GM18907 (cell line): ENCODE data around the gene ARL4A.
"Not testable (repeated sequence)": the region's sequence is repeated elsewhere in the genome, so short reads cannot be mapped to it uniquely, and the experiment has no call there.

ENCODE experiments used
- ATAC-seq: cut with Tn5 transposase; IDR thresholded peaks from one replicate; pipeline ENCODE4 v1.9.1; 2021; ENCODE audit warnings: mild to moderate bottlenecking, moderate library complexity; ENCODE audit not compliant: unreplicated experiment

ARL4A gene

DNA sequence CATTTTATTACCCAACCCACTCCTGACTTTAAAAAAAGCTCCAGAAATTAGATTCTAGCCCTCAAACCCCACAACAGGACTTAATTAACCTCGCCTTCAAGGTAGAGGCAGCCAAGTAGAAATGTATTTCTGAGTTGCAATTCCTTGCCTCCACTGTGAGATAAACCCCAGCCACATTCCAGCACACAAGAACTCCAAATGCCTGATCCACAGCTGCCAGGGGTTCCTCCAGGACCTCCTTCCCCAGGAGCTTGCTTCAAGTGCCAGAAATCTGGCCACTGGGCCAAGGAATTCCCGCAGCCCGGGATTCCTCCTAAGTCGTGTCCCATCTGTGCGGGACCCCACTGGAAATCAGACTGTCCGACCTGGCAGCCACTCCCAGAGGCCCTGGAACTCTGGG is 25.9 kb upstream of the ARL4A start:
- ATAC-seq = no peak

GRCh38 chr7:12670000-12670729 is 17.3 kb upstream of the ARL4A start:
- no peak for ATAC-seq

DNA sequence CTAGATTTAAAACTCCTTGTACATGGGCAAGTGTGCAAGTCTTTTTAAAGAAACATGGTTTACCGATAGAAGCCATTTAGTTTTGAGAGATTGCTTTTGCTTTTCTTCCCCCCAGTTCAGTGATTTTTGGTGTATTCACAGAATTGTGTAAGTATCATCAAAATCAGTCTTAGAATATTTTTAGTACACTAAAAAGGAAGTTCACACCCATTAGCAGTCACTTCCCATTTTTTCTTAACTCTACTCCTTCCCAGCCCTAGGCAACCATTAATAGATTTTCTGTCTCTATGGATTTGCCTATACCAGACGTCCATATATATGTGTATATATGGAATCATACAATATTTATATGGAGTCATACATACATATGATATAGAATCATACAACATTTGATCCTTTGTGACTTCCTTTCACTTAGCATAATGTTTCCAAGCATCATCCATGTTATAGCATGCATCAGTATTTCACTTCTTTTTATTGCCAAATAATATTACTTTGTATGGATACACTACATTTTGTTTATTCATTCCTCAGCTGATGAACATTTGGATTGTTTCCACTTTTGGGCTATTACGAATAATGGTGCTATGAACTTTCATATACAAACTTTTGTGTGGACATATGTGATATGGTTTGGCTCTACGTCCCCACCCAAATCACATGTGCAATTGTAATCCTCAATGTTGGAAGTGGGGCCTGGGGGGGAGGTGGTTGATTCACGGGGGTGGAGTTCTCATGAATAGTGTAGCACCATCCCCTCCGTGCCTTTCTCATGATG is 16.5 kb upstream of the ARL4A start:
- ATAC-seq = no peak

- not testable (repeated sequence) for ATAC-seq
Observed at GRCh38 chr7:12673436-12673835, 14.0 kb upstream of the ARL4A start.

DNA sequence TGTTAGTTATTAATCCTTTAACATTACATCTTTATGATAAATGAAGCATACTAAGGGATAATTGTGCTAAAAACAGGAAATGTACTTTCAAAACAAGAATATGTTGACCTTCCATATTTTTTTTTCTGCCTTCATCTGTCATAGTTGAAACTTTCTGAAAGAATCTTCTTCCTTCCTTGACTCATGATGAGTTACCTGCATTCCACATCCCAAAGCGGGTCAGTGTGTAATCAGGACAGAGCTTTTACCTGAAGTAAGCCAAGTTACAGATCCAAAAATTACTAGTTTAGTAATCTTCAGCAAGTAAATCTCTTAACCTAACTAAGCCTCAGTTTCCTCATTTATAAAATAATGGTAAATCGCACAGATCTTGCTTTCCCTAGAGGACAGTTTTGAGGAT is 13.4 kb upstream of the ARL4A start:
- ATAC-seq = no peak

- no peak for ATAC-seq
Observed at GRCh38 chr7:12674861-12675260, 12.6 kb upstream of the ARL4A start.

GRCh38 chr7:12683678-12684585 is 3.5 kb upstream of the ARL4A start:
- no peak for ATAC-seq

GRCh38 chr7:12684733-12685132 is 2.7 kb upstream of the ARL4A start:
- ATAC-seq = no peak

DNA sequence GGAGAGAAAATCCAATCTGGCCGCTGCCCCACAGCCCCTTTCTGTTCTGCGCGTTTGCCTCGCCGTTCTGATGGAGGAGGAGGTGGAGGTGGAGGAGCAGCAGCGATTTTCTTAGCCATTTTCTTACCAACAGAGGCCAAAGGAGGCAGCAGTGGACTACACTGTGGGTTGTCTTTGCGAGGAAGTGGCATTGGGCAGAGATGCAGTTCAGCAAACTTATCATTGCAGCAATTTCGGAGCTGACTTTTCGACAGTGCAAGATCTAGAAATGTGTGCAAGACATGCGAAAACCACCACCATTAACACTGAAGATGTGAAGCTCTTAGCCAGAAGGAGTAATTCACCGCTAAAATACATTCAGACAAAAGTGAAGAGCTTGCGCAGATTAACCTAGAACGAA is 1.9 kb upstream of the ARL4A start:
- ATAC-seq = no peak

- ATAC-seq = peak; percentile 87
Observed at GRCh38 chr7:12686234-12686890, 1.1 kb upstream of the ARL4A start.

GRCh38 chr7:12687718-12688171 is 312 bp downstream of the ARL4A start:
- ATAC-seq = peak; percentile 3

GRCh38 chr7:12688485-12689170 is 1.2 kb downstream of the ARL4A start:
- not testable (repeated sequence) for ATAC-seq

- no peak for ATAC-seq
Observed at GRCh38 chr7:12689451-12689850, 2.0 kb downstream of the ARL4A start.

DNA sequence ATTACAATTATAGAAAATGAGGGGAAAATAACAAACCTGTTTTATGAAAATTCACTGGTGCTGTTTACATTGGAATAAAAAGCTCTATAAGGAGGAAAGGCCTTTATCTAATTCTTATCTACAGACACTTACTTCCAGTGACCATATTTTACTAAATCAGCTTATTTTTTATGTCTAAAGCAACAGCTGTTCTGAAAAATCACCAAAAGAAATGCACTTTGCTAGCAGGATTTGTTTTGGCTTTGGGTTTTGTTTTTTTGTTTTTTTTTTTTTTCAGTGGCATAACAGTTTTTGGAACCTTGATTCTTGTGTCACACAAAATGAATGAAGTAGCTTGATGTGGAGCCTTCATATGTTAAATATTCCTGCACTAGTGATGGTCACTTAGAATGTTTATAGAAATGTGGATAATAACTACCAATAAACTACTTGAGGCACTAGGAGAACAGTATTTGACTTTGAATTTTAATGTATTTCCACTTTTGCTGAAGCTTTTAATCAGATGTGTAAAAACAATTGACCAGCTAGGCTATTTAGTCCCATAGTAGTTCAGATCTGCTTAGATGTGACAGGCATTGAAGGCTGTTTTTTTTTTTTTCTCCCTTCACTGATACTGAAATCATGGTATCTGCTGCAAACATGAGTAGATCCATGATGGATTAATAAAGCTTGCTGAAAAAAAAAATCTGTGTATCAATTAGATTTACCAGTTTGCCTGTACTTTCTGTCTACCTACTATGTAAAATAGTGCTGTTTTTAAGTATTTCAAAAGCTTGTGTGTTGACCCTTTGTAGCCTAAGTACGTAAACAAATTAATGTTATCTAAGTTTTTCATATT is 2.8 kb downstream of the ARL4A start:
- no peak for ATAC-seq

DNA sequence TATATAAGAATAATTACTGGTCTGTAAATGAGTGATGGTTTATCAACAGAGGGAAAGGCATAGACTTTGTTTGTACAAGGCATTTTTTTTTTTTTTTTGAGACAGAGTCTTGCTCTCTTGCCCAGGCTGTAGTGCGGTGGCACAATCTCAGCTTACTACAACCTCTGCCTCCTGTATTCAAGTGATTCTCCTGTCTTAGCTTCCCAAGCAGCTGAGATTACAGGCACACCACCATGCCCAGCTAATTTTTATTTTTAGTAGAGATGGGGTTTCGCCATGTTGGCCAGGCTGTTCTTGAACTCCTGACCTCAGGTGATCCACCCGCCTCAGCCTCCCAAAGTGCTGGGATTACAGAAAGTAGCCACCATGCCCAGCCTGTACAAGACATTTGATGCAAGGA is 4.0 kb downstream of the ARL4A start:
- not testable (repeated sequence) for ATAC-seq

DNA sequence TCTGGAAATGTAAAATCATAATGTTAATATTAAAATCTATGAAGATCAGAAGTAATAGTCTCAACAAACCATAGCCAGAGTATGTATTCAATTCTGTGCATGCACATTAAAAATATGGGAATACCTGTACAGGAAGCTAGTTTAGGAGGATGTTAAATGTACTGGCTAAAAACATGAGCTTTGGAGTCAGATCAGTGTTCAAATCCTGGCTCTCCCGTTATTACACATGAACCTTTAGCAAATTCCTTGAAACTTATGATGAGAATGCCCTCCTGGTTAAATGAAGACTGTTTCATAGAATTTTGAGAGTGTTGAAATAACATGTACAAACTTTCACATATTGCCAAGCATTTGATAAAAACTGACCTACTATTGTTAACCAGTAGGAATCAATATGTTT is 4.6 kb downstream of the ARL4A start:
- no peak for ATAC-seq

GRCh38 chr7:12692479-12693259 is 5.2 kb downstream of the ARL4A start:
- ATAC-seq = no peak

DNA sequence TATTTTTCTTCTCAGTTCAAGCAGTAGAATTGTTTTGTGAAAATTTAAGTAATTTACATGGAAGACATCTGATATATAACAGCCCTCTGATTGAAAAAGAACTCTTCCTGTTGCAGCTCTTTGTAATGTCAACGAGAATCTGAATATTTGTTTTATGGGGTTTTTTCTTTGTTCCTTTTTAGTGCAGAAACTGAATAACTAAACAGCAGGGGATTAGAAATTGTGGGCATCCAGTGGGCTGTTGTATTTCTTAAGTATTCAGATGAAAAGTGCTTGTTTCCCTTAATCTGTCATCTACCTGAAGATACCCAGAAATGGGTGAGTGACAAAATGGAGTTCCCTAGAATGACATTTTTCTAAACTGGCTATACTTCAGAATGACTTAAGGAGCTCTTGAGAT is 7.4 kb downstream of the ARL4A start:
- no peak for ATAC-seq

GRCh38 chr7:12695965-12696364 is 8.5 kb downstream of the ARL4A start:
- ATAC-seq = no peak
